Measurements from ENCODE around the gene F5. TPM values are rescaled to one million over a fixed set of nuclear protein-coding genes. Genes with fewer than 3 reads are reported as not detected.

The F5 gene
- total RNA-seq, 4 donors from 2014 or later, result 0.32 to 0.82 (median 0.37) TPM; not detected in 1

DNA sequence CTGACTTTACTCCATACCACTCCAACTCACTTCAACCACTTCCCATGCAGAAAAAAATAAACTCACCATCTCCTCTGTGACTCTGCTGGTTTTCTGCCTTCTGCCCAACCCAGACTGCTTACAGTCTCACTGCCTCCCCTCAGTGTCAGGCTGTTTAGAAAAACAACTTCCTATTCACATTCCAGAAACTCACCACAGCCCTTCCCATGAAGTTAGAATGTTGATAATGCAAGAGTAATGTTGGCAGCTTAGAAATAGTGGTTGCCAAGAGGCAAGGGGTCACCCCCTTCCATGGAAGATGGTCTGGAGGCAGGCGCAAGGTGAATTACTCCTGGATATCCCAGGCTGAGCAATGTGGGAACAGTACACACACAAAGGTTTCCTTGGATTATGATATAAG, 43.7 kb upstream of the F5 start, which contains the start of gene SELP:
Gene SELP, minus strand, starts transcription at position 119 of the 400 bp plus-strand sequence. Its CDS starts 50 bp downstream, at position 69.
- Histone ChIP-seq H3K4me3 (no peak within 1 kb of the TSS), H3K4me1 (no peaks in the 10 kb centered on the region), H3K36me3 (no peaks in the 10 kb centered on the region), H3K27ac (no peak within 1 kb of the TSS), H3K27me3 (no peaks in the 10 kb centered on the region), H3K9me3 (peaks cover 7 to 15% of the 10 kb centered on the region in 2 donors)
- intact Hi-C loops (cut with DNase I; ENCODE audit: low total_unique reads), result no loop called here
- in situ Hi-C loops (cut with MboI; ENCODE audit: low pct_ligation_motif_present in 1 of 4, low pct_unique_long_range_greater_than_20kb in 1 of 4, low sequenced_read_pairs in 3 of 4), result no loop called here
- no peak for DNase-seq
- no peak for TF ChIP-seq EP300 (IDR thresholded peaks at IDR 0.05; ENCODE audit: low read depth)
- TF ChIP-seq POLR2A (IDR thresholded peaks at IDR 0.05), result no peak
- TF ChIP-seq POLR2AphosphoS5 (IDR thresholded peaks at IDR 0.05), result no peak
- TF ChIP-seq CTCF (IDR thresholded peaks at IDR 0.05), result no peak
- WGBS, 2 donors (ENCODE audit: low coverage in 1 of 2), result 81% methylated on average over 1 of the region's 1 CpG; no CpG with 5 or more reads in 1 of the 2 donors

GRCh38 chr1:169624912-169625311, 38.6 kb upstream of the F5 start:
- intact Hi-C loops (cut with DNase I; ENCODE audit: low total_unique reads) (no loop called here), in situ Hi-C loops (cut with MboI; ENCODE audit: low pct_ligation_motif_present in 1 of 4, low pct_unique_long_range_greater_than_20kb in 1 of 4, low sequenced_read_pairs in 3 of 4) (no loop called here)
- Histone ChIP-seq H3K4me1 (no peaks in the 10 kb centered on the region), H3K27me3 (no peaks in the 10 kb centered on the region), H3K9me3 (no peaks in the 10 kb centered on the region), H3K4me3 (no peak overlapping the region), H3K27ac (no peak overlapping the region), H3K36me3 (no peaks in the 10 kb centered on the region)
- no peak for DNase-seq
- TF ChIP-seq POLR2AphosphoS5 (IDR thresholded peaks at IDR 0.05) (no peak), POLR2A (IDR thresholded peaks at IDR 0.05) (no peak)
- WGBS, 2 donors (ENCODE audit: low coverage in 1 of 2), result 63 to 75% methylated on average over 2 of the region's 2 CpGs

DNA sequence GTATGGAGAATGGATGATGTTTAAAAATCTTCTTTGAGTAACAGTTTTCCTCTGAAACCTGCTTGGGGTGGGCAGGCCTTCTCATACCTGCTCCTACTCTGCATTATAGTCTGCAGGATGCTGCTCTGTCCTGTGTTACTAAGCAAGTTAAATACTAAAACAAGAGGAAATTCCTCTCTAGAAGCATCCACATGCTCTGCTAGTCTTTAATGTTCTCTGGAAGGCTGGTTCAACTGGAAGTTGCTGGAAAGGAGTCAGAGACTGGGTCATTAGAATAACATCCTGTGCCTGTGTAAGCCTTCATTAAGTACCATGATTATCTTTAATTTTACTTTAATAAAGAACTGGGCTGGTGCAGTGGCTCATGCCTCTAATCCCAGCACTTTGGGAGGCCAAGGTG, 37.8 kb upstream of the F5 start:
- Histone ChIP-seq H3K27ac (no peak overlapping the region), H3K27me3 (no peaks in the 10 kb centered on the region), H3K4me1 (no peaks in the 10 kb centered on the region), H3K4me3 (no peak overlapping the region), H3K36me3 (no peaks in the 10 kb centered on the region), H3K9me3 (no peaks in the 10 kb centered on the region)
- intact Hi-C loops (cut with DNase I; ENCODE audit: low total_unique reads), result no loop called here
- DNase-seq, result no peak
- in situ Hi-C loops (cut with MboI; ENCODE audit: low pct_ligation_motif_present in 1 of 4, low pct_unique_long_range_greater_than_20kb in 1 of 4, low sequenced_read_pairs in 3 of 4), result no loop called here
- TF ChIP-seq EP300 (IDR thresholded peaks at IDR 0.05; ENCODE audit: low read depth), result no peak

DNA sequence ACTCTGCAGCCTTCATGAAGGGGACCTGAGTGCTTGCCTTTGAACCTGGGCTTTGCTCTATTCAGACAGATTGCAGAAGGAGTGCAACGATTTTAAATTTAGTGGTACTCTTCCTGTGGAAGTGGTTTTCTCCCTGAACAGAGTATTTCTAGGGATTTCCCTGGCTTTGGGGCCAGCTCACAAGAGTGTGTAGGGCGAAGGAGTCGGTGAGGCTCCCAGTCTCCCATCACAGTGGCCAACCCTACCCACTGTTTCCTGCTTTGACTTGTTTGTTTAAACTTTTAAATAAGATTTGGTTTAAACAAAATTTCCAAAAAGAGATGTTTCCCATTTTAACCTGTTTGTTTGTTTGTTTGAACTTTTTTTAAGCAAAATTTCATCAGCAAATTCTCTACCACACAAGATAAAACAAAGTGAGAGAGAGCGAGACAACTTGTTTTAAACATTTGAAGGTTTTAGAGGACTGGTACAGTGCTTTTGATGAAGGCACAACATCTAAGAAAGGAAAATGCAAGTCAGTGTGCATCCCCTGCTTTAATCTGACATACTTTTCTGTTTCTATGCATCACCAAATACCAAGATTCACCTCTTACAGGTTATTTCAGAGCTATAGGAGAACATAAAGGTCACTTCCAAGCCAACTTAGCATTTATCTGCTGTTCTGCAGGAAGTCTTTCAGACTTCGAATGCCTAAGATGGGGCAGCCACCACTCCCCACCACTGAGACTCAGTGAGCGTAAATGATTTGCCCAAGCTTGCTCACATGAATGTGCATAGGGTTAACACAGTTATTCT, 37.0 kb upstream of the F5 start:
- H3K27ac ChIP-seq, result no peak overlapping the region
- no peaks in the 10 kb centered on the region for H3K9me3 ChIP-seq
- in situ Hi-C loops (cut with MboI; ENCODE audit: low pct_ligation_motif_present in 1 of 4, low pct_unique_long_range_greater_than_20kb in 1 of 4, low sequenced_read_pairs in 3 of 4) (no loop called here), intact Hi-C loops (cut with DNase I; ENCODE audit: low total_unique reads) (no loop called here)
- no peaks in the 10 kb centered on the region for H3K36me3 ChIP-seq
- H3K4me1 ChIP-seq, result no peaks in the 10 kb centered on the region
- H3K27me3 ChIP-seq, result no peaks in the 10 kb centered on the region
- H3K4me3 ChIP-seq, result no peak overlapping the region
- WGBS, 2 donors (ENCODE audit: low coverage in 1 of 2), result 68 to 79% methylated on average over 5 to 6 of the region's 6 CpGs
- TF ChIP-seq POLR2A (IDR thresholded peaks at IDR 0.05) (no peak), CTCF (IDR thresholded peaks at IDR 0.05) (no peak), EP300 (IDR thresholded peaks at IDR 0.05; ENCODE audit: low read depth) (no peak), POLR2AphosphoS5 (IDR thresholded peaks at IDR 0.05) (no peak)
- DNase-seq, result no peak

- Histone ChIP-seq H3K27me3 (no peaks in the 10 kb centered on the region), H3K4me3 (no peak overlapping the region), H3K27ac (no peak overlapping the region), H3K9me3 (no peaks in the 10 kb centered on the region), H3K4me1 (no peaks in the 10 kb centered on the region), H3K36me3 (no peaks in the 10 kb centered on the region)
- in situ Hi-C loops (cut with MboI; ENCODE audit: low pct_ligation_motif_present in 1 of 4, low pct_unique_long_range_greater_than_20kb in 1 of 4, low sequenced_read_pairs in 3 of 4) (no loop called here), intact Hi-C loops (cut with DNase I; ENCODE audit: low total_unique reads) (no loop called here)
- no peak for TF ChIP-seq EP300 (IDR thresholded peaks at IDR 0.05; ENCODE audit: low read depth)
- TF ChIP-seq POLR2A (IDR thresholded peaks at IDR 0.05), result no peak
- TF ChIP-seq CTCF (IDR thresholded peaks at IDR 0.05), result no peak
- 60 to 85% methylated on average over 1 to 8 of the region's 8 CpGs for WGBS, 2 donors (ENCODE audit: low coverage in 1 of 2)
- no peak for DNase-seq
These were observed 34.3 kb upstream of the F5 start for GRCh38 chr1:169620565-169620964.
